Ureter (tissue), 1 donor: Measurements from ENCODE around the gene DDR1. TPM values are rescaled to one million over a fixed set of nuclear protein-coding genes. Genes with fewer than 3 reads are reported as not detected.

ENCODE experiments used
- DNase-seq: peaks from one replicate; pipeline ENCODE4 v3.0.0-alpha.2; 2020; ENCODE audit warnings: low spot score
- total RNA-seq: library from RNA; stranded (reverse); gene quantifications from one replicate; pipeline ENCODE4 v1.2.4, GENCODE V29; 2023
- donor health status: DM: yes; HTN: yes; CAD: no.

DDR1 gene
- total RNA-seq, 1 donor from 2014 or later: 234 TPM

GRCh38 chr6:30881392-30882203 lies 2.7 kb upstream of the DDR1 start:
- DNase-seq: no peak

- DNase-seq: no peak
Observed at GRCh38 chr6:30882204-30882758, 2.0 kb upstream of the DDR1 start.

- DNase-seq: peak; percentile 84
Observed at GRCh38 chr6:30882759-30883684, 1.3 kb upstream of the DDR1 start.

GRCh38 chr6:30884521-30885480 lies 482 bp downstream of the DDR1 start:
- no peak for DNase-seq

- no peak for DNase-seq
Observed at GRCh38 chr6:30885481-30885998, 1.2 kb downstream of the DDR1 start.

GRCh38 chr6:30885999-30886896 lies 1.9 kb downstream of the DDR1 start:
- no peak for DNase-seq

- no peak for DNase-seq
Observed at GRCh38 chr6:30886897-30887255, 2.6 kb downstream of the DDR1 start.

- DNase-seq: no peak
Observed at GRCh38 chr6:30887901-30888815, 3.8 kb downstream of the DDR1 start.

- DNase-seq: no peak
Observed at GRCh38 chr6:30888816-30889495, 4.6 kb downstream of the DDR1 start.

- no peak for DNase-seq
Observed at GRCh38 chr6:30889496-30889885, 5.2 kb downstream of the DDR1 start.

GRCh38 chr6:30889921-30890645 lies 5.8 kb downstream of the DDR1 start:
- peak; percentile 49 for DNase-seq

GRCh38 chr6:30890646-30891449 lies 6.5 kb downstream of the DDR1 start:
- DNase-seq: no peak

GRCh38 chr6:30891450-30891723 lies 7.1 kb downstream of the DDR1 start:
- no peak for DNase-seq

GRCh38 chr6:30891816-30892538 lies 7.7 kb downstream of the DDR1 start:
- DNase-seq: no peak

GRCh38 chr6:30893001-30893591 lies 8.8 kb downstream of the DDR1 start:
- no peak for DNase-seq

- DNase-seq: no peak
Observed at GRCh38 chr6:30893666-30894065, 9.3 kb downstream of the DDR1 start.
